ENCODE measurements around the gene LRP10. TPM values are rescaled to one million over a fixed set of nuclear protein-coding genes. Genes with fewer than 3 reads are reported as not detected.
"Not testable (repeated sequence)": the region's sequence is repeated elsewhere in the genome, so short reads cannot be mapped to it uniquely, and the experiment has no call there.

LRP10 gene
- 100 to 1,000 TPM; 204 to 222 TPM for total RNA-seq

DNA sequence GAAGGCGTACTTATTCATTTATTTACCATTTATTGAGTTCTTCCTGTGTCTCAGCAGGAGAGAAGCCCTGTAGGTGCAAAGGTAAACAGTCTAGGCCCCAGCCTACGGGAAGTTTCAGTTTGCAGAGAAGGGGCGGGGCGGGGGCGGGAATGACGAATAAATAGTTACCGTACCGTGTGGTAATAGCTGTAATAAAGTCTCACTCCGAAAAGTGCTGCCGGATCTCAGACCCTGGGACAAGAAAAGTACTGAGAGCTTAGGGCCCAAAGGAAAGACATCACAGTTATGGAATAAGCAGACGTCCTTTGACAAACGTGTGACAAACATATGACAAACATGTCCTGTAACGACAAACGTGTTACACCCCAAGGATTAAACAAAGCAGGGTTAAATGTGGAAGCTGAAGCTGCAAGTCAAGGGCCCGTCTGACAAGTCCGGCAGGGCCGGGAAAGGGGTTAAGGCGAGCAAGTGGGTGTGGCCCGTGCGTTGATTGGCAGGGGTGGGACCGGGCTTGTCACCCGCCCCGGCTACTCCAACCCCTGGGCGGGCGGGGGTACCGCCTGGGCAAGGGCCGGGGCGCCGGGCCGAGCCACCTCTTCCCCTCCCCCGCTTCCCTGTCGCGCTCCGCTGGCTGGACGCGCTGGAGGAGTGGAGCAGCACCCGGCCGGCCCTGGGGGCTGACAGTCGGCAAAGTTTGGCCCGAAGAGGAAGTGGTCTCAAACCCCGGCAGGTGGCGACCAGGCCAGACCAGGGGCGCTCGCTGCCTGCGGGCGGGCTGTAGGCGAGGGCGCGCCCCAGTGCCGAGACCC lies at the start of gene LRP10:
Gene LRP10 (plus strand): TSS at position 517 of the 809 bp plus-strand sequence. CDS start 564 bp downstream, outside the sequence.
- TF ChIP-seq CTCF (IDR thresholded peaks at IDR 0.05): no peak
- H3K4me1 ChIP-seq: peaks cover 7% of the 10 kb centered on the region
- H3K4me3 ChIP-seq: peak within 1 kb of the TSS; percentile 57
- peak within 1 kb of the TSS; percentile 95 to 98 for H3K9ac ChIP-seq (ENCODE audit: low read depth in 2 of 2, low read length in 2 of 2)
- peak within 1 kb of the TSS; percentile 99 for H3K27ac ChIP-seq
- no peaks in the 10 kb centered on the region for H3K27me3 ChIP-seq
- intact Hi-C loops (cut with DNase I): no loop called here
- peak; percentile 98 for DNase-seq
- H3K36me3 ChIP-seq: peaks cover 23% of the 10 kb centered on the region
- no peaks in the 10 kb centered on the region for H3K9me3 ChIP-seq

DNA sequence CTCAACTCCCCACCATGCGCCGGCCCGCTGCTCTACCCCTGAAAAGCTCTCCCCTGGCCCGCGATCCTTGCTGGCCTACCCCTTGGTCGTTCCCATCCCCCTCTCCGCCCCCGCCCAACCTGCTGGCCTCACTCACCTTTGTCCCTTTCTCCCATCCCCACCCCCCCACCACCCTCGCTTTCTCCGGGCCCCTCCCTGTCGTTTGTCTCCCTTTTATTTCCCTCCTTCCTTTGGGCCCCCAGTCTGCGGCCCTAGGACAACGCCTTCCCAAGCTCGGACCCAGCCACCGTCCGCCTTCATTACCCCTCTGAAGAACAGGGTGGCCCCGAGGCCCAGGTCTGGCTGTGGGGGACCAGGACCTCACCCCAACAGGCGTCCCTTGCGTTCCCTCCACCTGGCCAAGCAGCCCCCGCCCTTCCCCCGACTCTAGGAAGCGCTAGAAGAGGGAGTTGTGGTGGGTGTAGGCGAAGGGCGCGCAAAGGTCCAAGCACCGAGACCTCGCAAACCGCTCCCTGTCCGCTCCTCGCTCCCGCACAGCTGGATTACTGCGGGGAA lies 49.4 kb upstream of the LRP10 start:
- DNase-seq: no peak
- peak overlapping the region; percentile 34 for H3K4me3 ChIP-seq
- intact Hi-C loops (cut with DNase I): loop anchor here (2.0 kb wide), 1 partner anchor 31 kb away; no protein-coding TSS in a partner anchor
- H3K4me1 ChIP-seq: no peaks in the 10 kb centered on the region
- no peaks in the 10 kb centered on the region for H3K27me3 ChIP-seq
- peak overlapping the region in 1 of 2 donors; percentile 61 for H3K9ac ChIP-seq (ENCODE audit: low read depth in 2 of 2, low read length in 2 of 2)
- H3K27ac ChIP-seq: peak overlapping the region; percentile 7
- no peaks in the 10 kb centered on the region for H3K9me3 ChIP-seq
- TF ChIP-seq CTCF (IDR thresholded peaks at IDR 0.05): no peak
- H3K36me3 ChIP-seq: no peaks in the 10 kb centered on the region

- intact Hi-C loops (cut with DNase I): loop anchor here (2.0 kb wide), 1 partner anchor 30 kb away; no protein-coding TSS in a partner anchor
- H3K27me3 ChIP-seq: no peaks in the 10 kb centered on the region
- peak; percentile 84 for DNase-seq
- TF ChIP-seq CTCF (IDR thresholded peaks at IDR 0.05): peak; percentile 81
- H3K4me1 ChIP-seq: no peaks in the 10 kb centered on the region
- no peaks in the 10 kb centered on the region for H3K9me3 ChIP-seq
- no peaks in the 10 kb centered on the region for H3K36me3 ChIP-seq
- peak overlapping the region; percentile 34 for H3K4me3 ChIP-seq
- H3K27ac ChIP-seq: peak overlapping the region; percentile 7
- peak overlapping the region in 1 of 2 donors; percentile 61 for H3K9ac ChIP-seq (ENCODE audit: low read depth in 2 of 2, low read length in 2 of 2)
Measured at GRCh38 chr14:22822571-22823098, 48.9 kb upstream of the LRP10 start.

GRCh38 chr14:22824711-22825359 lies 46.7 kb upstream of the LRP10 start:
- TF ChIP-seq CTCF (IDR thresholded peaks at IDR 0.05): no peak
- no peaks in the 10 kb centered on the region for H3K27me3 ChIP-seq
- H3K4me3 ChIP-seq: no peak overlapping the region
- no peak overlapping the region for H3K27ac ChIP-seq
- peak overlapping the region in 1 of 2 donors; percentile 2 for H3K9ac ChIP-seq (ENCODE audit: low read depth in 2 of 2, low read length in 2 of 2)
- no peaks in the 10 kb centered on the region for H3K9me3 ChIP-seq
- H3K4me1 ChIP-seq: no peaks in the 10 kb centered on the region
- intact Hi-C loops (cut with DNase I): no loop called here
- no peak for DNase-seq
- H3K36me3 ChIP-seq: no peaks in the 10 kb centered on the region

- H3K36me3 ChIP-seq; H3K4me1 ChIP-seq; H3K9me3 ChIP-seq; intact Hi-C loops (cut with DNase I); H3K27me3 ChIP-seq; DNase-seq: not testable (repeated sequence)
- Histone ChIP-seq H3K9ac (ENCODE audit: low read depth in 2 of 2, low read length in 2 of 2) (peak overlapping the region; percentile 39 to 91), H3K4me3 (peak overlapping the region; percentile 83), H3K27ac (peak overlapping the region; percentile 71)
Measured at GRCh38 chr14:22829076-22829660, 42.4 kb upstream of the LRP10 start.
